Measurements from ENCODE around the gene CD244. TPM values are rescaled to one million over a fixed set of nuclear protein-coding genes. Genes with fewer than 3 reads are reported as not detected.
"Not testable (repeated sequence)": the region's sequence is repeated elsewhere in the genome, so short reads cannot be mapped to it uniquely, and the experiment has no call there.

The CD244 gene
- total RNA-seq, 1 donor from 2014 or later: not detected

DNA sequence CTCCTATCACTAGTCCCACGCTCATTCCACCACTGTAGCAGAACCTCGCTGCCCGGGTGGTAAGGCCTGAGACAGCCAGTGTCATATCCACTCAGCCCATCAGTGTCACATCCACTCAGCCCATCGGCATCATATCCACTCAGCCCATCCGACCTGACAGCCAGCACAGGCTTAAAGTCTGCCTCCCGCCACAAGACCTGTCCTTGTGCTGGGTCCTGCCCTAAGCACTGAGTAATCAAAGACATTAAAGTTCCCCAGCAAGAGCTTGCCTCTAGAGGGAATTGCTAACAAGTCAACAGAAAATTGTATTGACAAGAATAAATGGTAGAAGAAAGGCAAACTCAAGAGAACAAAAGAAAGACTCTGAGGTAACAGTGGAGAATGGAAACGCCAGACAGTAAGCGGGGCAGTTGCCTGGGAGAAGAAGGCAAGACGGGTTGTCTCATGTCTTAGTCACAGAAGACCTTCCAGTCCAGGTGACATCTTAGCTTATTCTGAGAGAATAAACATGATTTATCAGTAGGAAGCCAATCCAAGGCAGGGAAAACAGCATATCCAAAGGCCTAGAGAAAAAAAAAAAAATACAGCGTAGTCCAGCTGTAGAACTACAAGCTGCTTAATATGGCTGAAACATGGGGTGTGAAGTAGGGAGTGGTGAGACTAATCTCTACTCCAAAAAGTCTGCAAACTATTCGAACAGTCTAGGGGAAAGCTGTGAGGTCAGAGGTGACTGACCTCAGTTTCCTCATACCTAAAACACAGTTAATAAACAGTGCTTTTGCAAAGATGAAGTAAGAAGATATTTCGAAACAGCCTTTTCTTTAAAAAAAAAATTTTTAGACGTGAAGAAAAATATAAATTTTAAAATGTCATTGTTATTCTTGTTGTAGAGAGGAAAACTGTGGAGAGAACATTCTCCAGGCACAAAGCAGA, 21.2 kb upstream of the CD244 start:
- TF ChIP-seq, protein P1, sequence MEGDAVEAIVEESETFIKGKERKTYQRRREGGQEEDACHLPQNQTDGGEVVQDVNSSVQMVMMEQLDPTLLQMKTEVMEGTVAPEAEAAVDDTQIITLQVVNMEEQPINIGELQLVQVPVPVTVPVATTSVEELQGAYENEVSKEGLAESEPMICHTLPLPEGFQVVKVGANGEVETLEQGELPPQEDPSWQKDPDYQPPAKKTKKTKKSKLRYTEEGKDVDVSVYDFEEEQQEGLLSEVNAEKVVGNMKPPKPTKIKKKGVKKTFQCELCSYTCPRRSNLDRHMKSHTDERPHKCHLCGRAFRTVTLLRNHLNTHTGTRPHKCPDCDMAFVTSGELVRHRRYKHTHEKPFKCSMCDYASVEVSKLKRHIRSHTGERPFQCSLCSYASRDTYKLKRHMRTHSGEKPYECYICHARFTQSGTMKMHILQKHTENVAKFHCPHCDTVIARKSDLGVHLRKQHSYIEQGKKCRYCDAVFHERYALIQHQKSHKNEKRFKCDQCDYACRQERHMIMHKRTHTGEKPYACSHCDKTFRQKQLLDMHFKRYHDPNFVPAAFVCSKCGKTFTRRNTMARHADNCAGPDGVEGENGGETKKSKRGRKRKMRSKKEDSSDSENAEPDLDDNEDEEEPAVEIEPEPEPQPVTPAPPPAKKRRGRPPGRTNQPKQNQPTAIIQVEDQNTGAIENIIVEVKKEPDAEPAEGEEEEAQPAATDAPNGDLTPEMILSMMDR (IDR thresholded peaks at IDR 0.05): no peak
- H3K27ac Mint-ChIP-seq (ENCODE audit: unreplicated experiment): no peak overlapping the region
- no peak for DNase-seq (ENCODE audit: extremely low spot score, unreplicated experiment)
- no peaks in the 10 kb centered on the region for H3K27me3 Mint-ChIP-seq (ENCODE audit: unreplicated experiment)
- no peaks in the 10 kb centered on the region for H3K9me3 Mint-ChIP-seq (ENCODE audit: unreplicated experiment)
- no peaks in the 10 kb centered on the region for H3K36me3 Mint-ChIP-seq (ENCODE audit: unreplicated experiment)
- no peak overlapping the region for H3K4me3 Mint-ChIP-seq (ENCODE audit: unreplicated experiment)
- no peaks in the 10 kb centered on the region for H3K4me1 Mint-ChIP-seq (ENCODE audit: unreplicated experiment)

DNA sequence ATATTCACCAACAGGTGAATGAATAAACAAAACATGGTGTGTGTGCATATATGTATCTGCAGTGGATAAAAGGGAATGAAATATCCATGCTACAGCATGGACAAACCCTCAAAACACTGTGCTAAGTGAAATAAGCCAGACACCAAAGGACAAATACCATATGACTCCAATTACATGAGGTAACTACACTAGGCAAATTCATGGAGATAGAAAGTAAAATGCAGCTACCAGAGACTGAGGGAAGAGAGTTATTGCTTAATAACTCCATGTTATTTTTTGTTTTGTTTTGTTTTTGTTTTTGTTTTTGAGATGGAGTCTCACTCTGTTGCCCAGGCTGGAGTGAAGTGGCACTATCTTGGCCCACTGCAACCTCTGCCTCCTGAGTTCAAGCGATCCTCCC, 19.9 kb upstream of the CD244 start:
- no peaks in the 10 kb centered on the region for H3K9me3 Mint-ChIP-seq (ENCODE audit: unreplicated experiment)
- no peaks in the 10 kb centered on the region for H3K4me1 Mint-ChIP-seq (ENCODE audit: unreplicated experiment)
- H3K4me3 Mint-ChIP-seq (ENCODE audit: unreplicated experiment): no peak overlapping the region
- DNase-seq (ENCODE audit: extremely low spot score, unreplicated experiment): no peak
- H3K27me3 Mint-ChIP-seq (ENCODE audit: unreplicated experiment): no peaks in the 10 kb centered on the region
- TF ChIP-seq, protein P1 (IDR thresholded peaks at IDR 0.05): no peak
- H3K36me3 Mint-ChIP-seq (ENCODE audit: unreplicated experiment): no peaks in the 10 kb centered on the region
- H3K27ac Mint-ChIP-seq (ENCODE audit: unreplicated experiment): no peak overlapping the region

DNA sequence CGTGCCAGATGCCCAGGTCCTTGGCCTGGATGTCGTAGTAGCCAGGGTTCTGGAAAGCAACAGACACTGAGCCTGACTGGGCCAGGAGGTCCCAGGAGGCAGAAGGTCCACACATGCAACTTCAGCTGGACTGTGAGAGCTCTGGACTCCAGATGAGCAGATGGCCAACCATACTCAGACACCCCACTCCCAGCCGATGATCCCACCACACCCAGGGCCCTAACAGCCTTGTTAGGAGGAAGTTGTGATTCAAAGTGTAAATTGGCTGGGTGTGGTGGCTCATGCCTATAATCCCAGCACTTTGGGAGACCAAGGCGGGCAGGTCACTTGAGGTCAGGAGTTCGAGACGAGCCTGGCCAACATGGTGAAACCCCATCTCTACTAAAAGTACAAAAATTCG, 18.6 kb upstream of the CD244 start:
- H3K4me1 Mint-ChIP-seq (ENCODE audit: unreplicated experiment); H3K27me3 Mint-ChIP-seq (ENCODE audit: unreplicated experiment); DNase-seq (ENCODE audit: extremely low spot score, unreplicated experiment); H3K4me3 Mint-ChIP-seq (ENCODE audit: unreplicated experiment); H3K9me3 Mint-ChIP-seq (ENCODE audit: unreplicated experiment); H3K36me3 Mint-ChIP-seq (ENCODE audit: unreplicated experiment); H3K27ac Mint-ChIP-seq (ENCODE audit: unreplicated experiment): not testable (repeated sequence)

DNA sequence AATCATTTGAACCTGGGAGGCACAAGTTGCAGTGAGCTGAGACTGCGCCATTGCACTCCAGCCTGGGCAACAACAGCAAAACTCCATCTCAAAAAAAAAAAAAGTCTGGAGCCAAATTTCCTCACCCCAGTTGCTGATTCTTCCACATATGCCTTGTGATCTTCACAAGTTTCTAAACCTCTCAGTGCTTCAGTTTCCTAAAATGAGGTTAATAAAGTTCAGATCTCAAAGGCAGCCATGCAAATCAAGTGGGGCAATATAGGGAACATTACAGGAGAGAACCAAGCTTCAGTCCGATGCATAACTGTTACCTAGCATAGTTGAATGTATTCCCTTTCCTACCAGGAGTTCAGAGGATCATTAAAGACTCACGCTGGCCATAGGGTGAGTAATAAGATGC, 17.5 kb upstream of the CD244 start:
- Mint-ChIP-seq H3K27ac (ENCODE audit: unreplicated experiment) (no peak overlapping the region), H3K9me3 (ENCODE audit: unreplicated experiment) (no peaks in the 10 kb centered on the region), H3K27me3 (ENCODE audit: unreplicated experiment) (no peaks in the 10 kb centered on the region), H3K36me3 (ENCODE audit: unreplicated experiment) (no peaks in the 10 kb centered on the region), H3K4me3 (ENCODE audit: unreplicated experiment) (no peak overlapping the region), H3K4me1 (ENCODE audit: unreplicated experiment) (no peaks in the 10 kb centered on the region)
- DNase-seq (ENCODE audit: extremely low spot score, unreplicated experiment): no peak
- TF ChIP-seq, protein P1 (IDR thresholded peaks at IDR 0.05): no peak

DNA sequence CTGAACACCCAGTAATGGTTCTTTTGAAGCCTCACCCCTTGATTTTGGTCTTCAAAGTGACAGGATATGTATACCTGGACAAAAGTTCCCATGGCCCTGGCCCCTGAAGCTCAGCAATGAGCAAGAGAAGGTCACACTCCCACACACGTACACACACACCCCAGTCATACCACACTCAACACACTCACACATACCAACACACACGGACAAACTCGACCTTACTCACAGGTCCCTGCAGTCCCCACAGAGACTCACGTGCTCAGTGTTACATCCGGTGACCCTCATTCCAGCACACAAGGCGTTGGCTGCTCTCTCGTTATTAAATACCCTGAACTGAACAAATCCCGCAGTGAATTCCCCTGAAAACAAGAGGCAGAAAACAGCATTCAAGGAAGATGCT, 16.4 kb upstream of the CD244 start:
- no peak overlapping the region for H3K27ac Mint-ChIP-seq (ENCODE audit: unreplicated experiment)
- H3K9me3 Mint-ChIP-seq (ENCODE audit: unreplicated experiment): no peaks in the 10 kb centered on the region
- TF ChIP-seq, protein P1 (IDR thresholded peaks at IDR 0.05): no peak
- no peak for DNase-seq (ENCODE audit: extremely low spot score, unreplicated experiment)
- H3K4me3 Mint-ChIP-seq (ENCODE audit: unreplicated experiment): no peak overlapping the region
- no peaks in the 10 kb centered on the region for H3K4me1 Mint-ChIP-seq (ENCODE audit: unreplicated experiment)
- no peaks in the 10 kb centered on the region for H3K27me3 Mint-ChIP-seq (ENCODE audit: unreplicated experiment)
- no peaks in the 10 kb centered on the region for H3K36me3 Mint-ChIP-seq (ENCODE audit: unreplicated experiment)

Measured in osteocyte (in vitro differentiated cells).